Calu3 (cell line): ENCODE results near the gene ARL15. TPM values are rescaled to one million over a fixed set of nuclear protein-coding genes. Genes with fewer than 3 reads are reported as not detected.

Source experiments
- BruUV-seq: library from RNA; stranded (reverse); fragments of 400-500 nt; replicated peaks from 2 replicates; lab custom pipeline; 2021; lab: Mats Ljungman, UMichigan
- CTCF ChIA-PET: fragments of 300-600 bp; sonication (Branson Sonifier 250); formaldehyde crosslinking; loops from one replicate; lab custom pipeline; 2022; ENCODE audit warnings: antibody characterized with exemption; lab: Charles Lee
- DNase-seq: peaks from one replicate; pipeline ENCODE4 v3.0.0; 2022
- H3K27ac Mint-ChIP-seq: one replicate; pipeline ENCODE4 v1.8.0; 2022; ENCODE audit warnings: mixed read lengths; ENCODE audit not compliant: unreplicated experiment
- H3K27me3 Mint-ChIP-seq: one replicate; pipeline ENCODE4 v1.8.0; 2022; ENCODE audit warnings: mixed read lengths; ENCODE audit not compliant: unreplicated experiment
- H3K36me3 Mint-ChIP-seq: one replicate; pipeline ENCODE4 v1.8.0; 2022; ENCODE audit warnings: mild to moderate bottlenecking, moderate library complexity, mixed read lengths; ENCODE audit not compliant: insufficient read depth, unreplicated experiment
- H3K4me1 Mint-ChIP-seq: one replicate; pipeline ENCODE4 v1.8.0; 2022; ENCODE audit warnings: mild to moderate bottlenecking, low read depth, mixed read lengths; ENCODE audit not compliant: unreplicated experiment
- H3K4me3 Mint-ChIP-seq: one replicate; pipeline ENCODE4 v1.8.0; 2022; ENCODE audit warnings: mild to moderate bottlenecking, low read depth, moderate library complexity, mixed read lengths; ENCODE audit not compliant: unreplicated experiment
- H3K9me3 Mint-ChIP-seq: one replicate; pipeline ENCODE4 v1.8.0; 2022; ENCODE audit warnings: low read depth, mixed read lengths; ENCODE audit not compliant: unreplicated experiment
- CTCF ChIP-seq: fragments of 200-600 bp; IDR thresholded peaks from one replicate; pipeline ENCODE4 v1.8.0; 2022; ENCODE audit warnings: antibody characterized with exemption; ENCODE audit not compliant: unreplicated experiment
- intact Hi-C: fragments of 100-400 bp; cut with micrococcal nuclease; formaldehyde crosslinking; loops from one replicate; pipeline ENCODE4 v1.10.0; 2022; ENCODE audit not compliant: unreplicated experiment
- total RNA-seq: library from RNA; stranded (reverse); gene quantifications from 2 replicates; pipeline ENCODE4 v1.2.3, GENCODE V29; 2022

ARL15 gene
- total RNA-seq, 1 experiment from 2014 or later = 15.1 TPM

- peak overlapping the region; percentile 11 for H3K27ac Mint-ChIP-seq
- peaks cover 30% of the 10 kb centered on the region for H3K36me3 Mint-ChIP-seq
- no peak overlapping the region for H3K4me3 Mint-ChIP-seq
- no peak for TF ChIP-seq CTCF
- H3K27me3 Mint-ChIP-seq = no peaks in the 10 kb centered on the region
- DNase-seq = no peak
- H3K9me3 Mint-ChIP-seq = no peaks in the 10 kb centered on the region
- BruUV-seq = no TSS peak
- peaks cover 13% of the 10 kb centered on the region for H3K4me1 Mint-ChIP-seq
- CTCF ChIA-PET = no interaction called here
- intact Hi-C loops = loop anchor here (5.0 kb wide), 1 partner anchor 50 kb away; no protein-coding TSS in a partner anchor
Observed at GRCh38 chr5:54307583-54307982, 2.8 kb downstream of the ARL15 start.

- no peak overlapping the region for H3K27ac Mint-ChIP-seq
Observed at GRCh38 chr5:54306893-54307292, 3.5 kb downstream of the ARL15 start.

GRCh38 chr5:54305737-54306136 is 4.6 kb downstream of the ARL15 start:
- no peak for DNase-seq

More at GRCh38 chr5:54306893-54307292, 3.5 kb downstream of the ARL15 start:
- Mint-ChIP-seq H3K9me3 (no peaks in the 10 kb centered on the region), H3K27me3 (no peaks in the 10 kb centered on the region), H3K4me1 (peaks cover 17% of the 10 kb centered on the region), H3K36me3 (peaks cover 28% of the 10 kb centered on the region), H3K4me3 (no peak overlapping the region)
- no peak for DNase-seq
- TF ChIP-seq CTCF = no peak
- intact Hi-C loops = loop anchor here (5.0 kb wide), 1 partner anchor 50 kb away; no protein-coding TSS in a partner anchor
- CTCF ChIA-PET = interaction anchor here (0.7 kb wide), 1 partner anchor 43 kb away, joined by 3 read pairs; no protein-coding TSS in a partner anchor
- no TSS peak for BruUV-seq

GRCh38 chr5:54304040-54304439 is 6.3 kb downstream of the ARL15 start:
- no peak for DNase-seq
- TF ChIP-seq CTCF = no peak
- Mint-ChIP-seq H3K4me1 (peaks cover 21% of the 10 kb centered on the region), H3K36me3 (no peaks in the 10 kb centered on the region), H3K27me3 (no peaks in the 10 kb centered on the region), H3K9me3 (no peaks in the 10 kb centered on the region), H3K4me3 (no peak overlapping the region), H3K27ac (no peak overlapping the region)
- CTCF ChIA-PET = no interaction called here
- no TSS peak for BruUV-seq
- intact Hi-C loops = no loop called here

More at GRCh38 chr5:54305737-54306136, 4.6 kb downstream of the ARL15 start:
- TF ChIP-seq CTCF = no peak
- BruUV-seq = no TSS peak
- Mint-ChIP-seq H3K27ac (no peak overlapping the region), H3K9me3 (no peaks in the 10 kb centered on the region), H3K36me3 (peaks cover 16% of the 10 kb centered on the region), H3K4me3 (no peak overlapping the region), H3K27me3 (no peaks in the 10 kb centered on the region), H3K4me1 (peaks cover 21% of the 10 kb centered on the region)
- intact Hi-C loops = loop anchor here (5.0 kb wide), 1 partner anchor 48 kb away; no protein-coding TSS in a partner anchor
- CTCF ChIA-PET = no interaction called here
